ENCODE data around the gene PRX.
"Not testable (repeated sequence)": the region's sequence is repeated elsewhere in the genome, so short reads cannot be mapped to it uniquely, and the experiment has no call there.

PRX gene

DNA sequence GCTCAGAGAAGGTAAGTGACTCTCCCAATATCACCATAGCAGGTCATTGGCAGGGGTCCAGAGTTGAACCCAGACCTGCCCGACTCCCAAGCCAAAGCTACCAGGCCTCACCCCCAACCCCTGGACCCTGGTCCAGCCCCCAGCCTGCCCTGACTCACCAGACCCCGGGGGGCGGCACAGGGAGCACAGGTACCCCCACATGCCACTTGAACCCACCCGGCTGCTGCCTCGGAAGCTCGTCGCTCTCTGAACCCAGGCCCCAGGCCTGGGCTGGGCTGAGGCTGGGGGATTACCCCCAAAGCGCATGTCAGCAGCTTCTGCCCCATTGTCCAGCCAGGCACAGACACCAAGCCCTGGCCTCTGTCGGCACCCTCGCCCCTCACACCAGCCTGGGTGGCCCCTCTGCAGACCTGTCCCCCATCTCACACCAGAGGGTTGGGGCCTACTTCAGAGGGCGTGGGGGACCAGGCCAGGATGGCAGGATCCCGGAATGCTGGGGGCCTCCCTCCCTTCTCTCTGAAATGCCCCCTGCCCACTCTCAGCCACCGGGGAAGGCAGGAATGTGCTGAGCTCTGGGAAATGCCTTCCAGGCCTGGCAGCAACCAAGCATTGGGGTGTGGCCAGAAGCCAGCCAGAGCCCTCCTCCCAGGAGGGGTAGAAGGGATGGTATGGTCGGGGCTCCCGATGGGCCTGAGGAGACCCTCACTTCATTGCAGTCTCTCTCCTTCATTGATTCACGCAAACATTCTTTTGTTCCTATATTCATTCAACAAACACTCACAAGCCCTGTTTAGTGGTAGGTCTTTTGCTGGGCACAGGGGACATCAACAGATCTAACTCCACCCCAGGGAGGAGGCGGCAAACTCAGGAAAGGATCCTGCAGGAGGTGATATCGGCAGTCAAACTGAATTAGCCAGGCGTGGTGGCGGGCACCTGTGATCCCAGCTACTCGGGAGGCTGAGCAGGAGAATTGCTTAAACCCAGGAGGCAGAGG lies 1.7 kb upstream of the PRX start:
- DNase-seq (ENCODE audit: low spot score), result no peak

DNA sequence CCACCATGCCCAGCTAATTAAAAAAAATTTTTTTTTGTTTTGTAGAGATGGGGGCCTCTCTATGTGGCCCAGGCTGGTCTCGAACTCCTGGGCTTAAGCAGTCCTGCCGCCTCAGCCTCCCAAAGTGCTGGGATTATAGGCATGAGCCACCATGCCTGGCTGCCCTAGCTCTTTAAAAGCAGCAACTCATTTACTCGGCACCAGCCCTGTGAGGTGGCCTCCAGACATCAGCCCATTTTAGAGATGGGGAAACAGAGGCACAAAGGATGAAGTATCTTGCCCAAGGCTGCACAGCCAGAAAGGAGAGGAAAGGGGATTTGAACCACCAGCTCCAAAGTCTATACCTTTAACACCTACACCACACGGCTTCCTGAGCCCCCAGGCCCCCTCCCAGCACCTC lies 312 bp downstream of the PRX start:
- DNase-seq (ENCODE audit: low spot score), result no peak

DNA sequence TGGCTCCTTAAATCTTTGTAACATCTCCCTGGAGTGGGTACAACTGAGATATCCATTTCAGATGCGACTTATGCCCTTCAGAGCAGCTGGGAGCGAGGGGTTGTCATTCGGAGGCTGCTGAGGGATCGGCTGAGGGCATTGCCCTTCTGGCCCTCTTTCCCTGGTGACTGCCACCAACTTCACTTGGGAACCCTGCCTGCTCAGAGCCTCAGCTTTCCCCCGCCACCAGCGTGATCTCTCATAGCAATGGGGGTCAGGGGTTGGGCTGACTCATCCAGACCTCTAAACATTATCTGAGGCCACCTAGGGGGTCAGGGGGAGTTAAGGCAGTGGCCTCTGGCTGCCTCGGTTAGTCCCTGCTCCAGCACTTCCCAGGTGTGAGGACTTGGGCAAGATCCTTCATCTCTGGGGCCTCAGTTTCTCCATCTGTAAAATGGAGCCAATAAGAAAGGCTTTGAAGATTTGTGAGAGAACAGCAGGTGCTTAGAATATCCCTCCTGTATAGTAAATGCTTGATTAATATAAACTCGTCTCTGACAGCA lies 1.1 kb downstream of the PRX start:
- no peak for DNase-seq (ENCODE audit: low spot score)

DNA sequence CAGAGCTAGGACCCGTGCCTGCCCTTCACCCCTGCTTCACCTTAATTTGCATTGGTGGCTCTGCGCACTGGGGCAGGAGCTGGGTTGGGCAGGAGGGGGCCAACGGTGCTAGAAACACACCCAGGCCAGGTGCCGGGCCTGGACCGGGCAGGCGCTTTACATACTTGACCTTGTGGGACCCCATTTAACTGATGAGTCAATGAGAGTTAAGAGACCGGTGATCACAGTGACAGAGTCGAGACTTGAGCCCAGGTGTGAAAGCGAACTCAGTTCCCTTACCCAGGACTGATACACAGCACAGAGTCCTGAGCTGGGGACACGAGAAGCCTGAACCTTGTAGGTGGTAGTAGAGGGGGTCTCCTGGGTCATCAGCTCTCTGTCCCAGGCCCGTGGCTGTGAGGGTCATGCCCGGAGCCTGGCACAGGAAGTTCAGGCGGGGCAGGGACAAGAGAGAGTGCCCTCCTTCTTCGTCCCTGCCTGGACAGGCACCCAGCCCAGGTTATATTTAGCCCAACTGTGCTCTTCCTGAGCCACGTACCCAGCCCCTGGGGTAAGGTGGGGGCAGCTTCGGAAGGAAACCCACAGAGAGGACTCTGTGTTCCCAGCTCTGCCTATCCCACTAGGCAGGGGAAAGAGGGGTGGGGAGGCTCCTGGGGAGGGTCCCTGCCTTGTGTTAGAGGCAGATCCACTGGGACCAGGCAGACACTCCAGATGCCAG lies 1.9 kb downstream of the PRX start:
- no peak for DNase-seq (ENCODE audit: low spot score)

DNA sequence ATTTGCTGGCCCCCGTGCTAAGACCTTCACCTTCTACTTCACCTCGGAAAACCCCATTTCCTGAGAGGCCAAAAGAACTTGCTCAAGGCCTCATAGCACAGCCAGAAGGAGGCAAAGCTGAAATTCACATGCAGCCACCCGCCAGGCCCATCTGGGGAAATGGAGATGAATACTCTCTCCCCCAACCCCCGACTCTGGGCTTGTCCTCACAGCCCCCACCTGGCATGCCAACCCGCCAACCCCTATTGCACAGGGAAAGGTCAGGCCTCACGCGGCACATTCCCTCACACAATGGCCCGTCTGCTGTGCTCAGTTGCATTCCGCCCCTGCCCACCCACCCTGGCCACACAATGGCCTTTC lies 3.2 kb downstream of the PRX start:
- DNase-seq (ENCODE audit: low spot score), result no peak

DNA sequence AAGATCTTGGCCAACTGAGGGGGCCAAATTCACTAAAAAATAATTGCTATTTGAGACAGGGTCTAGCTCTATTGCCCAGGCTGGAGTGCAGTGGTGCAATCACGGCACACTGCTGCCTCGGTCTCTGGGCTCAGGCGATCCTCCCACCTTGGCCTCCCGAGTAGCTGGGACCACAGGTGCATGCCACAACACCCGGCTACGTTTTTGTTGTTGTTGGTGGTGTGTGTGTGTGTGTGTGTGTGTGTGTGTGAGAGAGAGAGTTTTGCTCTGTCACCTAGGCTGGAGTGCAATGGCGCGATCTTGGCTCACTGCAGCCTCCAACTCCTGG lies 4.6 kb downstream of the PRX start:
- DNase-seq (ENCODE audit: low spot score), result not testable (repeated sequence)

DNA sequence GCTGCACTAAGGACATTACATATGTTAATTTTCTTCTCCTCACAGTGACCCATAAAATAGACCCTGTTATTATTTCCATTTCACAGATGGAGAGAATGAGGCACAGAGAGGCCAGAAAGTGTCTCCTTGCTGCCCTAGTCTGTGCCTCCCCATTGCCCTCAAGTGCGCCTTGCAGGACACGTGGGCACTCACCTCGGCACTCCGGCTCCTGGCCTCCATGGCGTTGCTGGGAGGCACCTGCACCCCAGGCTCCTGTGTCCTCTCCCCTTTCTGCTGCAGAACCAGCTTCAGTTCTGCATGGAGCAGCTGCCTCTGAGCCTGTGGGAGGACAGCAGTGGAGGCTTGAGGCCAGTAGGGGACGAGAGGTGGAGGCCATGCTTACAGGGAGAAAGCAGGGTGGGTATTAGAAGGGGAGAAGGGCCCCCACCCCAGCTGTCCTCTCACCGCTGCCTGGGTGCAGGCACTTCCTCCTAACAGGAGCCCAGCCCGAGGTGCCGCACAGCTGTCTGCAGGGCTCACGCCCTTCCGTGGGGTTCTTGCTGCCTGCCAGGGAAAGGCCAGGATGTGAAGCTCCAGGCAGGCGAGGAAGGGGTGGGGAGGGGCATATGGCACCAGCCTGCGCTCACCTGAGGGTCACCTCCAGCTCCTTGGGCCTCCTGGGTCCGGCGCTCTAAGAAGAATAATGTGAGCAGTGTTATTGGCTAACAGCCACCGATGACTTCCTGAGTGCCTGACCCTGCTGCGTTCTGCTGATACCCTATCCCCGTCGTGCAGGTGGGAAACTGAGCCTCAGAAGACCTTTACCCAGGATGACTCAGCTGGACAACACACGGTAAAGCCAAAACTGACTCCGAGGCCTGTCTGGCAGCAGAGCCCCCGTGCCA lies 5.2 kb downstream of the PRX start:
- no peak for DNase-seq (ENCODE audit: low spot score)

DNA sequence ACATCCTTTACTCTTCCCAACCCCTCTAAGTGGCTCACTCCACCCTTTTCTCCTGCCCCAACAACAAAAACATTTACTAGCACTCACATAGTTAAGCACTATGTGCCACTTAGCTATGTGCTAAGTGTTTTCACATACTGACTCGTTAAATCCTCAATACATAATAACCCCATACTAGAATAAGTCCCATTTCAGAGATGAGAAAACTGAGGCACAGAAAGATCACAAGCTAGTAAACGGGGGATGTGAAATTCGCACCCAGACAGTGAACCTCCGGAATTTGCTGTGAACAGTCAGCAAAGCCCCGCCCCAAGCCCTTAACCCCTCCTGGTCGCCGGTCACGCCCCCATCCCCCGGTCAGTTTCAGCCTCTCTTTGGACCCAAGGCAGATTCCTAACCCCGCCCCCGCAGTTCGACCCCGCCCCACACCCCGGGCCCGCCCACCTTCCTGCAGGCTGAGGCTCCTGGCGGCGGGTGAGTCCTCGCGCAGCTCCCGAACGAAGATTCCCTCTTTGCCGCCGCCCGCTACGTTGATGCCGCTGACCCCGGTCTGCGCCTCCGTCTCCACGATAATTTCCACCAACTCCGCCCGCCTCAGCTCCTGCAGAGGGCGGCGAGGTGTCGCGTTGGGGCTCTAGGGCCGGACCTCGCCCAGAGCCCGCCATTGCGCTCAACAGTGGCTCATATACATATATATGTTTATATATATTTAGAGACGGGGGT lies 9.8 kb downstream of the PRX start:
- peak; percentile 93 for DNase-seq (ENCODE audit: low spot score)

DNA sequence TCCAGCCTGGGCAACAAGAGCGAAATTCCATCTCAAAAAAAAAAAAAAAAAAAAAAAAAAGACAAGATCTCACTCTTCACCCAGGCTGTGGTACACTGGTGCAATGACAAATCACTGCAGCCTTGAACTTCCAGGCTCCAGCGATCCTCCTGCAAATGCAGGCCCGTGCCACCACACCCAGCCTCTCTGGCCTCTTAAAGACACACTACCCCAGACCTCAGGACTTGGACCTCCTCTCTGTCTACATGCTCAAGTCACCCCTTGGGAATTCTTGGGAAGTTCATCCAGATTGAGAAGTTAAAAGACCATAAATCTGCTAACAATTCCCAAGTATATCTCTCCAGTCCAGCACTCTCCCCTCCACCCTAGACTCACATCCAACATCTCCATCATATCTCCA lies 12.6 kb downstream of the PRX start:
- no peak for DNase-seq (ENCODE audit: low spot score)

DNA sequence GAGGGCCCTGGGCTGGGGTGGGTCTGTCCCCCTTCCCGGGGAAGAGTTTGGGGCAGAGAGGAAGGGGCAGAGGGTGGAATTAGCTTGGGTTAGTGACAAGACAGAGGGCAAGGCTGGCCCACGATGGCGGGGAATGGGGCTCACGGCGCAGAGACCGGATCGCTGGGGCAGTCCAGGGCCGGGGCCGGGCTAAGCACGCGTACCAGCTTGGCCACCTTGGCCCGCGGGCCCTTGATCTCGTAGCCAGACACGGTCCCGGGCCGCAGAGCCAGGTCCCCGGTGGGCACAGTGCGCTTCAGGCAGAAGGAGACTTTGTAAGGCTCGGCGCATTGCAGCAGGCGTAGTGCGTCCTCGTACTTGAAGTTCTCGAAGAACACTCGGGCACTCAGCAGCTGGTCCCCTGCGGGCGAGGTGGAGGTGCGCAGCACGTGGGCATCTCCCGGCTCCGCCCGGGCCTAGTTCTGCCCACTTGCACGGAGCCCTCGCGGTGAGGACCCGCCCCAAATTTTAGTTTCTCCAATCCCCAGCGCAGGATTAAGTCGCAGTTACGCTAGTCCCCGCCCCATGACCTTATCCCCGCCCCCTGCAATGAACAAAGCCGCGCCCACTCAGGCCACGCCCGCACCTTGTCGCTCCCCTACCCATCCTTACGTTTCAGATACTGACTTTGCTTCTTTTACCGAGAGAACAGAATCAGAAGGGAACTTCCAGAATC lies 14.6 kb downstream of the PRX start:
- peak; percentile 49 for DNase-seq (ENCODE audit: low spot score)

DNA sequence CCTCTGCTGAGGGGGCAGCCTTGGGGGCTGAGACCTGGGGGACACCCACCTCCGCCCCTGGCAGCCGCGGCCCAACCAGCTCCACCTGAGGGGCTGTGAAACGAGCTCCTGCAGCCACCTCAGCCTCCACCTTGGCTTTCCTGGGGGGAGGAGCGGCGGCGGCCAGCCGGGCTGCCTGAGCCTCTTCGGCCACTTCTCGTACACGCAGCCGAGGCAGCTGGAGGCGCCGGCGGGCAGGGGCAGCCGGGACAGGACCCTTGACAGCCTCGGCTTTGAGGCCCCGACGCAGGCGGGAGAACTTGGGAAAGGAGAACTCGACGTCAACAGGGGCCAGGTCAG lies 15.6 kb downstream of the PRX start:
- no peak for DNase-seq (ENCODE audit: low spot score)

DNA sequence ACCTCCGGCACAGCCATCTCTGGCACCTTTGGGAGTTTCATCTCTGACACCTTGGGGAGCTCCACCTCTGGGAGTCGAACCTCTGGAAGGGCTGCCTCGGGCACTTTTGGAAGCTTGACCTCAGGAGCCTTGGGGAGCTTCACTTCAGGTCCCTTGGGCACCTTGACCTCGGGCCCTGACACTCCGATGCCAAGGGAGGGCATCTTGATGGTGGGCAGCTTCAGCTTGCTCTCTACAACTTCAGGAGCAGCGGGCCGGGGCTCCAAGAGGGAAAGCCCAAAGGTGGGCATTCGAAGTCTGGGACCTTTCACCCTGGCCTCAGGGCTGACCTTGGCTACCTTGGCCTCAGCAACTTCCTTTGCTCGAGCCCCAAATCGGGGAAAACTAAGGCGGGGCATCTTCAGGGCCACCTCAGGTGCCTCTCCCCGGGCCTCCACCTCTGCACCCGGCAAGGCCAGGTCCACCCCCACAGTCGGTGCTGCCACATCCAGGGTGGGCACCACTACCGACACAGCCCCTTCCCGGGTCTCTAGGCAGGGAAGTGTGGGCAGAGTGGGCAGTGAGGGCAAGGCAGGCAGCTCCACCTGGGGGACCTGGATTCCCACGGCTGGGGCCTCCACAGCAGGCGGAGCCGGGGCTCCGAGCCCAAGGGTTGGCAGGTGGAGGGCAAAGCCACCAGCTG lies 16.2 kb downstream of the PRX start:
- no peak for DNase-seq (ENCODE audit: low spot score)

DNA sequence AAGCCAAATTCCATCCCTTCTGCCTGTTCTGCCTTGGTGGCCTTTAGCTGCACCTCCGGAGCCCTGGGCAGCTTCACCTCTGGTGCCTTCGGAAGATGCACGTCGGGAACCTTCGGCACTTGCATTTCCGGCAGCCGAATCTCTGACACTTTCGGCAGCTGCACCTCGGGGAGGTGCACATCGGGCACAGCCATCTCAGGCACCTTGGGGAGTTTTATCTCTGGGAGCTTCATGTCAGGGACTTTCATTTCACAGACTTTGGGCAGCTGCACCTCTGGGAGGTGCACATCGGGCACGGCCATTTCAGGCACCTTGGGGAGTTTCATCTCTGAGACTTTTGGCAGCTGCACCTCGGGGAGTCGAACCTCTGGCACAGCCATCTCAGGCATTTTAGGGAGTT lies 17.2 kb downstream of the PRX start:
- no peak for DNase-seq (ENCODE audit: low spot score)

DNA sequence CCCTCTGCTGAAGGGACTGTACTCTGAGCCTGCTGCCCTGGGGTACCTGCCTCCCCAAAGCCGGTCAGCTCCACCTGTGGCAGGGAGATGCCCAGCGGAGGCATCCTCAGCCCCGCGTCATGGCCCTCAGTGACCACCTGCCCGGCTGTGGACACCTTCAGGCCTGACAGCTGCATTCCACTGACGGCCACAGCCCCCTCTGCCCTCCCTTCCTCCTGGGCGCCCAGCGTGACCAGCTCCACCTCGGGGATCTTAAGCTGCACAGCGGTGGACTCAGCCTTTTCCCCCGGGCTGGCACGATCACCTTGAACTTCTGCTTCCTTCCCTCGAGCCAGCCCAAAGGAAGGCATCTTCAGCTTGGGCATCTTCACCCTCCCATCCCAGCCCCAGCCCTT lies 18.4 kb downstream of the PRX start:
- no peak for DNase-seq (ENCODE audit: low spot score)

DNA sequence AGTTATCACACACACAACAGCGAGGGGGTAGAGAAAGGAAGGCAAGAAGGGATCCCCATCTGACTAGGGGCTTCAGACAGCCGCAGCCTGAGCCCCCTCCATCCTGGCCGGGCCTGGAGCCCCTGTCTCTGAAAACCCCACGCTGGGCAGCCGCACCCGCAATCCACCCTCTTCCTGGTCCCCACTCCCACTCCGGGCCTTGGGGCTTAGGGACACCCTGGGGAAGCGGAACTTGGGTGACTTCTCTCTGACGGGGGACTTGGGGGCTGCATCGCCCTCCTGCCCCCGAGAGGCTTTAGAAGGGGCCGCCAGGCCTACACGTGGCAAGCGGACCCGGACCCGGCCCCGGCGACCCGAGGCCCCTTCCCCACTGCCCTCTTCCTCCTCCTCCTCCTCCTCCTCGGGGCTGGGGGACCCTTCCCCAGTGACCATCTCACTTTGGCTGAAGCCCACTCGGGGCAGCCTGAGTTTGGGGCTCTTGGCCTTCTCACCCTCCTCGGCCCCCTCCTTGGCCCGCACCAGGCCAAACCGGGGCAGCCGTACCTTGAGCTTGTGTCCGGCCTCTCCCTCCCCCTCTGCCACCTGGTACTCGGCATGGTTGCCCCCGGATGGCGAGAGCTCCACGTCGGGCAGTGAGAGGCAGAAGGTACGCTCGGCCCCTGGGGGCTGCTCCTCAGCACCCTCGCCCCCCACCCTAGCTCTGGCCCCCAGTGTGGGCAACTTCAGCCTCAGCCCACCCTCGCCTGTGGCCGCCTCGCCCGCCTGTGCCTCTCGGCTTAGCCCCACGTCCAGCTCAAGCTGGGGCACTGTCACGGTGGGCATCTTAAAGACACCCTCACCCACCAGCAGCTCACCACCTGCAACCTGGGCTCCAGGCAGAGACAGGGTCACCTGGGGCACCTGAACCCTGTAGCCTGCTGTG lies 19.0 kb downstream of the PRX start:
- no peak for DNase-seq (ENCODE audit: low spot score)

DNA sequence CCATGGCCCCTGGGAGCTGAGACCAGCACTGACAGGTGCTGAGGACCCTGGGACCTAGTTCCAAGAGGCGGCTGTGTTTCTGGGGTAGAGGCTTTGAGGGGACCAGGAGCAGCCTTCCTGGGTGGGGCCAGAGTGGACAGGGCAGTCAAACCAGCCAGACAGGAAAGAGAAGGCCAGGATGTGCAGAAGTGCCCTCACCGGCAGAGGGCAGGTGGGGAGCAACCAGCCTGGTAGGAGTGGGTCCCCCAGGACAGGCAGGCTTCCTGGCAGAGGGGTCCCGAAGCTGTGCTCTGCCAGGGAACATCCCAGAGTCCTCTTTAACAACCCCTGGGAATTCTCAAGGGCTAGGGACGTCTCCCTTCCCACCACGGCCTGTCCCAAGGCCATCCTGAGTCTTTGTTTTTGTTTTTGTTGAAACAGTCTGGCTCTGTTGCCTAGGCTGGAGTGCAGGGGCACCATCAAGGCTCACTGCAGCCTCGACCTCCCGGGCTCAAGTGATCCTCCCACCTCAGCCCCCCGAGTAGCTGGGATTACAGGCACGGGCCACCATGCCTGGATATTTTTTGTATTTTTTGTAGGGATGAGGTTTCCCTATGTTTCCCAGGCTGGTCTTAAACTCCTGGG lies 20.2 kb downstream of the PRX start:
- no peak for DNase-seq (ENCODE audit: low spot score)

DNA sequence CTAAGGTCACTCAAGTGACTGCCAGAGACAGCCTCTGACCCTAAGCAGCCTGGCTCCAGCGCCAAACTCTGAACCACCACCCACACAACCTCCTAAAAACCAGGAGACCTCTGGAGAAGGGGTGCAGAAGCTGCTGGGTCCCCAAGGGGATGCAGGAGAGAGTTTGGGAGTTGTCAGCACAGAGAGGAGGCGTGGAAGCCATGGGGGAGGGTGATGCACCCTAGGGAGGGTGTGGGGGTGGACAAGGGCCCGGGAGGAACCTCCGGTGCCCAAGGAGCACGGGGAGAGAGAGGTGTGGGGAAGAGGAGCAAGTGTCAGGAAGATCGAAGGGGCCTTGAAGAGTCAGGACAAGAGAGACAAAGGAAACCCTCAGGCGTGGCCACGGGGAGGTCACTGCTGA lies 21.1 kb downstream of the PRX start:
- no peak for DNase-seq (ENCODE audit: low spot score)

DNA sequence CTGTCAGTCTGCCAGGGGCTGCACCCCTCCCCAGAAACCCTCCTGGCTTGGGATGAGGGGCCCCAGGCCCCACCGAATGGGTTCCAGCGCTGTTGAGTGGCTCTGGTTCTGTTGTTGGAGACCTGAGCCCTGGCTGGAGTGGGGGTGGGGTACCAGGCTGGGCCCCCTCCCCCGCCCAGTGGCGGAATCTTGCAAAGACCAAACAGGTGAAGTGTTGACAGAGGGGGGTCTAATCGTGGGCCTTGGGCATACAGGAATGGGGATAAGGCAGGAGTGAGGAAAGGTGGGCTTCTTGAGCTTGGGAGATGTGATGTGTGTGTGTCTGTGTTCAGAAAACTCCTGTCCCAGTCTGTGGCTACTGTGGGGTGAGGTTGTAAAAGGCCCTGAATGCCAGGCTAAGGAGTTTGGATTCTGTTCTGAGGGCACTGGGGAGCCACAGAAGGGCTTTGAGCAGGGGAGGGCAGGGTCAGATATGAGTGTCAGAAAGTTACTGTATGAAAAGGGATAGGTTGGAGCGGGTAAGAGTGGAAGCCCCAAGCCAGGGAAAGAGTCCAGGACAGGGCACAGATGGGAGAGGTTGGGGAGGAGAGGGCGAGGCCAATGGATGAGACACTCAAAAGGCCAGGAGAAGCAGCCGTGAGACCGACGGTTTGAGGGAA lies 23.0 kb downstream of the PRX start, which contains the start of gene HIPK4:
HIPK4 (minus strand) TSS at position 98 of the 659 bp plus-strand sequence. CDS start 279 bp downstream, outside the sequence.
- no peak for DNase-seq (ENCODE audit: low spot score)
